ENCODE data around the gene ZNF649. TPM values are rescaled to one million over a fixed set of nuclear protein-coding genes. Genes with fewer than 3 reads are reported as not detected.
A peak's percentile ranks its signal among the peaks of the same experiment; 100 is the strongest.
"Not testable (repeated sequence)": the region's sequence is repeated elsewhere in the genome, so short reads cannot be mapped to it uniquely, and the experiment has no call there.

The ZNF649 gene
- 10 to 100 TPM; 26.5 to 31.0 (median 28.8) TPM for polyA plus RNA-seq (ENCODE audit: insufficient read length in 4 of 4)

- peak; percentile 77 to 85 (median 80) for DNase-seq (ENCODE audit: low read depth in 4 of 4, low spot score in 3 of 4)
These were observed at the start of gene ZNF649 for GRCh38 chr19:51904331-51905165. Gene ZNF649 (minus strand): TSS chr19:51905017. CDS start chr19:51900107, 4,910 bp downstream.

- DNase-seq (ENCODE audit: low read depth in 4 of 4, low spot score in 3 of 4) = peak; percentile 48 to 69 (median 50)
These were observed 44.2 kb upstream of the ZNF649 start for GRCh38 chr19:51948975-51949374.

GRCh38 chr19:51946602-51947001 lies 41.8 kb upstream of the ZNF649 start:
- DNase-seq (ENCODE audit: low read depth in 4 of 4, low spot score in 3 of 4) = no peak

- no peak for DNase-seq (ENCODE audit: low read depth in 4 of 4, low spot score in 3 of 4)
These were observed 40.2 kb upstream of the ZNF649 start for GRCh38 chr19:51944798-51945552.

GRCh38 chr19:51938936-51939335 lies 34.1 kb upstream of the ZNF649 start:
- no peak for DNase-seq (ENCODE audit: low read depth in 4 of 4, low spot score in 3 of 4)

- DNase-seq (ENCODE audit: low read depth in 4 of 4, low spot score in 3 of 4) = no peak
These were observed 27.1 kb upstream of the ZNF649 start for GRCh38 chr19:51931921-51932320.

- no peak for DNase-seq (ENCODE audit: low read depth in 4 of 4, low spot score in 3 of 4)
These were observed 23.0 kb upstream of the ZNF649 start for GRCh38 chr19:51927859-51928258.

- DNase-seq (ENCODE audit: low read depth in 4 of 4, low spot score in 3 of 4) = peak; percentile 91 to 97 (median 92)
These were observed 22.2 kb upstream of the ZNF649 start, which contains the start of gene ZNF613 for GRCh38 chr19:51926784-51927741. Gene ZNF613 (plus strand): TSS chr19:51927472. CDS start chr19:51936221, 8,749 bp downstream.

GRCh38 chr19:51926426-51926783 lies 21.6 kb upstream of the ZNF649 start:
- DNase-seq (ENCODE audit: low read depth in 4 of 4, low spot score in 3 of 4) = no peak

GRCh38 chr19:51921949-51922348 lies 17.1 kb upstream of the ZNF649 start:
- DNase-seq (ENCODE audit: low read depth in 4 of 4, low spot score in 3 of 4) = no peak

- DNase-seq (ENCODE audit: low read depth in 4 of 4, low spot score in 3 of 4) = no peak
These were observed 14.8 kb upstream of the ZNF649 start for GRCh38 chr19:51919606-51920005.

- DNase-seq (ENCODE audit: low read depth in 4 of 4, low spot score in 3 of 4) = no peak
These were observed 11.3 kb upstream of the ZNF649 start for GRCh38 chr19:51916167-51916566.

GRCh38 chr19:51915324-51915867 lies 10.6 kb upstream of the ZNF649 start:
- DNase-seq (ENCODE audit: low read depth in 4 of 4, low spot score in 3 of 4) = no peak

GRCh38 chr19:51907981-51908380 lies 3.2 kb upstream of the ZNF649 start:
- not testable (repeated sequence) for DNase-seq (ENCODE audit: low read depth in 4 of 4, low spot score in 3 of 4)

GRCh38 chr19:51906108-51906507 lies 1.3 kb upstream of the ZNF649 start:
- DNase-seq (ENCODE audit: low read depth in 4 of 4, low spot score in 3 of 4) = not testable (repeated sequence)

- DNase-seq (ENCODE audit: low read depth in 4 of 4, low spot score in 3 of 4) = not testable (repeated sequence)
These were observed 822 bp upstream of the ZNF649 start for GRCh38 chr19:51905639-51906038.

- DNase-seq (ENCODE audit: low read depth in 4 of 4, low spot score in 3 of 4) = no peak
These were observed 389 bp upstream of the ZNF649 start for GRCh38 chr19:51905206-51905605.

- no peak for DNase-seq (ENCODE audit: low read depth in 4 of 4, low spot score in 3 of 4)
These were observed 1.6 kb downstream of the ZNF649 start for GRCh38 chr19:51903192-51903591.

GRCh38 chr19:51901860-51902259 lies 3.0 kb downstream of the ZNF649 start:
- no peak for DNase-seq (ENCODE audit: low read depth in 4 of 4, low spot score in 3 of 4)

- DNase-seq (ENCODE audit: low read depth in 4 of 4, low spot score in 3 of 4) = no peak
These were observed 13.5 kb downstream of the ZNF649 start for GRCh38 chr19:51891193-51891747.
